G401.6 (cell line): Measurements from ENCODE around the gene ARPC5L.
"Not testable (repeated sequence)": the region's sequence is repeated elsewhere in the genome, so short reads cannot be mapped to it uniquely, and the experiment has no call there.

Experiments
- FAIRE-seq: peaks from 2 replicates; lab custom pipeline; 2012; peaks lifted over from hg19 to GRCh38; lab: Jason Lieb, UNC

Gene ARPC5L

DNA sequence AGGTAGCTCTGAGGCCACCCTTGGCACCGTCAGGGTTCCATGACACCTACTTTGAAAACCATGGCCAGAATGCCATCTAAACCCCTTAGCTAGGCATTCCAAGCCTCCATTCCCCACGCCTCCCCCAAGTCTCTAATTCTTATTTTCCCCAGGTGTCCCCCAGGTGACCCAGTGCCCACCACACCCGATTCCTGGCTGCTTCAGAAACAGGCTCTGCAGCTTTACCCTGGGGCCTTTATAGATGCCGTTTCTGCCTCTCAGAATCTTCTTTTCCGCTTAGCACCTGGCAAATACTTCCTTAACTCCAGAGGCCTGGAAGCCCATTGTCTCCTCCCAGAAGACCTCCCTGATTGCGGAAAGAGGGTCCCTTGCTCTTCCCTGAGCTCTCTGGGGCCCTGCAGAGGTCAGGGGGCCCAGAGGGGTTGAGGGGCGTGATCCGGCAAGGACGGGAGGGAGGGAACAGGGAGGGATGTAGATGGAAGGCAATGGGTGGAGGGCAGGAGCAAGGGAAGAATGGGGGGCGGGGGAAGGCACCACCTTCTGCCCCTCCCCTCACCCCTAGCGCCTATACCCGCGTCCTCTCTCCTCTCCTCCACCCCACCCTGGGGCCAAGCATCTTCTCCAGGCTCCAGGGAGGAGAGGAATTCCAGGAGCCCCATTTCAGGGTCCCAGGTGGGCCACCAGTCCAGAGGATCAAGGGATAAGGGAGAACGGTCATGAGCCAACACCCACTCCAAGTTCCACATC is 20.7 kb upstream of the ARPC5L start:
- FAIRE-seq, result no peak

DNA sequence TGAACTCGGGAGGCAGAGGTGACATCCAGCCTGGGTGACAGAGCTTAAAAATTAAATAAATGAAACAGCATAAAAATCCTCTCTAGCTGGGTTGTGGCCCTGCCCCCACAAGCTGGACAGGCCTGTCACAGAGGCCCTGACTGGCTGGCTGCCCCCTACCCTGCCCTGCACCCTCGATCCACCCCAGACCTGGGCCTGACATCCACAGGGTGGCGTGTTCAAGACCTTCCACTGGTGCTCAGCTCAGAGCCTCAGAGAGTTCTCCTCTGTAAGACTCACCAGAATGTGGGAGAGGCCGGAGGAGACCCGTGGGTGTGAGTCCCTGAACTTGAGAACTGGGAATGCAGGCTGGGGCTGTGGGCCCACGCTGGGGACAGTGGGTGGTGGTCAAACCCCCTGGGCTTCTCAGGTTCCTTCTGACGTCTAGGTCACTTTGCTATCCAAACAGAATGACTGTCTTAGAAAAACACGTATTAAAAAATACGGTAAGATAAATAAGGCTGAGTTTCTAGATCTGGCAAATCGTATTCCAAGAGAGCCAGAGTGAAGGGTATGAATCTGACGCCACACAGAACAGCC is 18.4 kb upstream of the ARPC5L start:
- FAIRE-seq, result no peak

DNA sequence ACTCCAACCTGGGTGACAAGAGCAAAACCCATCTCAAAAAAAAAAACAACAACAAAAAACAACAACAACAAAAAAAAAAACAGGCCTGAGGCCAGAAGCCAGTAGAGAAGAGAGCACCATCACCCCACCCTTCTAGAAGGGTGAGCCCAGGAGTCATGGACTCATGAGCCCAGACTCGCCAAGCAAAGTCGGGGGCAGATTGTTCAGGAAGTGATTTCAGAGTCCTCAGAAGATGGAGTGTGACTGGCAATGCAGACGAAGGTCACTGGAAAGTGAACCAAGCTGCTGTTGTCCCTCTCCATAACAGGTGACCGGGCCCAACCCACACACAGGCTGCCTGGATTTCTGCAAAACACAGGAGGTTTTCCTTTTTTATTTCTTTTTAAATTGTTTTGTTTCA is 17.6 kb upstream of the ARPC5L start:
- no peak for FAIRE-seq

DNA sequence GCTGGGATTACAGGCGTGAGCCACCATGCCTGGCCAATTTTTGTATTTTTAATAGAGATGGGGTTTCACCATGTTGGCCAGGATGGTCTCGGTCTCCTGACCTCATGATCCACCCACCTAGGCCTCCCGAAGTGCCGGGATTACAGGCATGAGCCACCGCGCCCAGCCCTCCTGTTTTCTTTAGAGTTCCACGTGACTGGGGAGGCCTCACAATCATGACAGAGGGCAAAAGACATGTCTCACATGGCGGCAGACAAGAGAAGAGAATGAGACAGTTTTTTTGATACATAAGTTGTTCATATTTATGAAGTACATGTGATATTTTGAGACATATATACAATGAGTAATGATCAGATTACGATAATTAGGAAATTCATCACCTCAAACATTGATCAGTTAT is 15.5 kb upstream of the ARPC5L start:
- FAIRE-seq, result not testable (repeated sequence)

DNA sequence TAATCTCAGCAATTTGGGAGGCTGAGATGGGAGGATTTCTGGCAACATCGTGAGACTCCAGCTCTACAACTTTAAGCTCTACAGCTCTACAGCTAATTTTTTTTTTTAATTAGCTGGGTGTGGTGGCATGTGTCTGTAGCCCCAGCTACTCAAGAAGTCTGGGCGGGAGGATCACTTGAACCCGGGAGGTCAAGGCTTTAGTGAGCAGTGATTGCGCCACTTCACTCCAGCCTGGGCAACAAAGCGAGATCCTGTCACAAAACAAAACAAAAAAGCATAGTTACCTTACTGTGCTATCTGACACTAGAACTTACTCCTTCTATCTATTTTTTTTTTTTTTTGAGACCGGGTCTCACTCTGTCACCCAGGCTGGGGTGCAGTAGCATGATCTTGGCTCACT is 15.0 kb upstream of the ARPC5L start:
- FAIRE-seq, result no peak

DNA sequence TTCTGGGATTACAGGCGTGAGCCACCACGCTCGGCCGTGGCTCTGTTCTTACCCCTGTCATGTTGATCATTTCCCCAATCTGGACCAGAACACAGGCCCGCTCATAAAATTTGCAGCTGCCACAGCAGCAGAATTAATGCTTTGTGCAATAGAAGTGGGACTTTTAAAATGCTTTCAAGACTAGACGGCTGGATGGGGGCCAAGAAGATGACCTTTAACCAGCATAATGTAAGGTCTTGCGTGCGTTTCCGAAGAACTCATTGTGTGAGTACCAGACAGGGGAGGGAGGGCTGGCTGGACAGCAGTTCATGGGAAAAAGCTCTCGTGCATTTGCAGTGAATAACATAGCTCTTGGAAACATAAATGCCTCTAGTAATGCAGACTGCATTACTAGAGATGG is 12.1 kb upstream of the ARPC5L start:
- FAIRE-seq, result no peak

DNA sequence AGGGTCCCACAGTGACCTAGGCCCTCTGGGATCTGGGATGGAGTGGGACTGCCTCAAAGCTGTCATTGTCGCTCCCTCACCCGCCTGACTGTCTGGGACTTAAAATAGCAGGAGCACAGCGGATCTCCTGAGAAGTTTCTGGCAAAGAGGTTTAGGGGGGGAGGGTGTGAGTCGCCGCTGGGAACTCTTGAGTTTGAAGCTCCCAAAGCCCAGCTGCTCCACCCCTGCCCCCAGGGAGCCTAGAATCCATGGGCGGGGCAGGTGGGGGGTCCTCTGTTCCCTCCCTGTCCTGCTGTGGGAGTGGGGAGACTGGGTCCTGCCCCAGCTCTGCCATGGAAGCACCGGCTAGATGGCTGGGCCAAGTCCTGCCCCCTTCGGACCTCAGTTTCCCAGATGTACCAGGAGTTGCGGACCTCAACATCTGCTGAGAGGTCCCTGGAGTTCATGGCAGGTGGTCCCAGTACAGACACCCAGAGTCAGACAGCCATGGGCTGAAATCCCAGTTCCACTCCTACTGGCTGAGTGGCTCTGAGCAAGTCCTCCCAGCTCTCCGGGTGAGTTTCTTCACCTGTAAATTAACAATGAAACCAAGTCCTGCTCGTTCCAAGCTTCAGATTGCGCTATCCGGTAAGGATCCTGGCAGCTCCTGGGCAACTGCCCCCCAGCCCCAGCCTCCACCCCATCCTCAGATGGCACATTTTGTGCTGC is 9.7 kb upstream of the ARPC5L start:
- no peak for FAIRE-seq

DNA sequence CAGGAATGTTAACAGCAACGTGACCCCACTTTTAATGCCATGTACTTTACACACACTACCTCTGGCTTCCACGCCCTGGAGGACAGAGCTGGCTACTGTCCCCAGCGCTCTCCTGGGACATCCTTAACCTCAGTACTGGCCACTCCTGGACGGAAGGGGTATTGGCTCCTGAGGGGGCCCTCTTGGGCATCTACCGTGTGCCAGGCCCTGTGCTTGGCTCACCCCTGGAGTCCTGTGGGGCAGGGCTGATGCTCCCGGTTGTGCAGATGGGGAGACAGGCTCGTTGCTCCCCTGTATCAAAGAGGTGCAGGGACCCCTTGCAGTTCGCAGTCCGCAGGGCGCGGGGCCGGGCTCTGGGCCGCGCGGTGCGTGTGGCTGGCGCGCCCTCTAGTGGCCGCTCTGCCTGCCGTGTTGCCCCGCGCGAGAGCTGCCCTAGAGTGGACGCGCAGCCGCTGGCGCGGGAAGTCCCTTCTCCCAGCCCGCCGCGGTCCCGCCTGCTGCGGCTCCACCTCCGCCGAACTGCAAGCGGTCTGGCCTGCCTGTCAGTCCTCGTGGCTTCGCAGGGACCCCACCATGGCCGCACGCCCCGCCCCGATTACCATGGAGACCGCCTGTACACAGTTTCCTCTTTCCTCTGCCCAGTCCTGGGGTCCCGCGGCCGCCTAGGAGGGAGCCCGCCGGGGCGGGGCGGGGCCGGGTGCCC is 8.9 kb upstream of the ARPC5L start, which contains the start of gene WDR38:
TSS of gene WDR38 (plus strand) at position 632 of the 703 bp plus-strand sequence. CDS start 72 bp downstream, outside the sequence.
- peak; percentile 31 for FAIRE-seq

DNA sequence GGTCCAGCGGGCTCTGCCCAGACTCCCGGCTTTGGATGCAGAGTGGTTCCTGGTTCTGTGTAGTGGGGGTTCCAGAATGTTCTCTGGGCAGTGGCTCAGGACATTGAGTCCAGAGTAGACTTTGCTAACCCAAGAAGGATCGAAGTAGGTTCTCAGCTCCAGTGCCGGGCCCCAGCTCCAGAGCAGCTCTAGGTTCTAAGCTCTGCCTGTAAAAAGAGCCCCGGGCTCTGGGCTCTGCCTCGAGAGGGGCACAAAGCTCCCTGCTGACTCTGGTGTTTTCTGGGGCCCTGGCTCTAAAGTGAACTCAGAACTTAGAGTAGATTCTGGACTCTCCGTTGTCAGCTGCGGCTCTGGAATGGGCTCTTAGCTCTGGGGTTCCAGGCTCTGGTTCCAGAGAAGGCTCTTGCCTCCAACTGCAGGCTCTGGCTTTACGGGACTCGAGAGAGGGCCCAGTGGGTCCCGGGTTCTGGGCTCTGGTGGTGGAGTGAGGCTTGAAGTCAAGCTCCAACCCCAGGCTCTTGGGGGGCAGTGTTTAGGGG is 8.3 kb upstream of the ARPC5L start:
- no peak for FAIRE-seq

DNA sequence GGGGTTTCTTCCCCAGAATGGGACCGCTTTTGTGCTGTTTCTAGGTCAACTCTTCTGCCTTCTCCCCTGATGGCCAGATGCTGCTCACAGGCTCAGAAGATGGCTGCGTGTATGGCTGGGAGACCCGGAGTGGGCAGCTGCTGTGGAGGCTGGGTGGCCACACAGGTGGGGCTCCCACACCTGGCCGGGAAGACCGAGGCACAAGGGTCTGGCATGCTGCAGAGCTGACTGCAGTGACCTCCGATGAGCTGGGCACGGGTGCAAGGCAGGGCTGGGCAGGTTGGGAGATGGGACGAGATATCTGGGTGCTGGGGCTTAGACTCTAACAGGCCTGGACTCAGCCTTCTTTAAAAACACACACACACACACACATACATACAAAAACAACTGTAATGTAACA is 7.8 kb upstream of the ARPC5L start:
- no peak for FAIRE-seq

DNA sequence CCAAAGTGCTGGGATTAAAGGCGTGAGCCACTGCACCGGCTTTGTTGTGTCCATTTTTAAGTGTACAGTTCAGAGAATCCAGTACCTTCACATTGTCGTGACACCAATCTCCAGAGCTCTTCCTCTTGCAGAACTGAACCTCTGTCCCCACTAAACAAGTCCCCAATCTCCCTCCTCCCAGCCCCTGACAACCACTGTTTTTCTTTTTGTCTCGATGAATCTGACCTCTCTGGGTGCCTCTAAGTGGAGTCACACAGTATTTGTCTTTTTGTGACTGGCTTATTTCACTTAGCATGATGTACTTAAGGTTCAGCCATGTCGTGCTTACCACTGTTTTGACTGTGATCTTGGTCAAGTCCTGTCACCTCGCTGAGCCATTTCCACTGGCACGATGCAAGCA is 7.1 kb upstream of the ARPC5L start:
- no peak for FAIRE-seq

DNA sequence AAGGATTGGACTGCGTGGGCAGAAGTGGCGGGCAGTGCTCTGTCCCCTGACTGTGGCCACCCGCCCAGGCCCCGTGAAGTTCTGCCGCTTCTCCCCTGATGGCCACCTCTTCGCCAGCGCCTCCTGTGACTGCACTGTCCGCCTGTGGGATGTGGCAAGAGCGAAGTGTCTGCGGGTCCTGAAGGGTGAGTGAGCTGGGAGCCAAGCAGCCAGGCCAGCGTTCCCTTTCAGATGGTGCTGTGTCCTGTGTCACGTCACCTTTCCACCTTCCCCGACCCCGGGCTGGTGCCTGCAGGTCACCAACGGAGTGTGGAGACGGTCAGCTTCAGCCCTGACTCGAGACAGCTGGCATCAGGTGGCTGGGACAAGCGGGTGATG is 6.4 kb upstream of the ARPC5L start:
- no peak for FAIRE-seq

DNA sequence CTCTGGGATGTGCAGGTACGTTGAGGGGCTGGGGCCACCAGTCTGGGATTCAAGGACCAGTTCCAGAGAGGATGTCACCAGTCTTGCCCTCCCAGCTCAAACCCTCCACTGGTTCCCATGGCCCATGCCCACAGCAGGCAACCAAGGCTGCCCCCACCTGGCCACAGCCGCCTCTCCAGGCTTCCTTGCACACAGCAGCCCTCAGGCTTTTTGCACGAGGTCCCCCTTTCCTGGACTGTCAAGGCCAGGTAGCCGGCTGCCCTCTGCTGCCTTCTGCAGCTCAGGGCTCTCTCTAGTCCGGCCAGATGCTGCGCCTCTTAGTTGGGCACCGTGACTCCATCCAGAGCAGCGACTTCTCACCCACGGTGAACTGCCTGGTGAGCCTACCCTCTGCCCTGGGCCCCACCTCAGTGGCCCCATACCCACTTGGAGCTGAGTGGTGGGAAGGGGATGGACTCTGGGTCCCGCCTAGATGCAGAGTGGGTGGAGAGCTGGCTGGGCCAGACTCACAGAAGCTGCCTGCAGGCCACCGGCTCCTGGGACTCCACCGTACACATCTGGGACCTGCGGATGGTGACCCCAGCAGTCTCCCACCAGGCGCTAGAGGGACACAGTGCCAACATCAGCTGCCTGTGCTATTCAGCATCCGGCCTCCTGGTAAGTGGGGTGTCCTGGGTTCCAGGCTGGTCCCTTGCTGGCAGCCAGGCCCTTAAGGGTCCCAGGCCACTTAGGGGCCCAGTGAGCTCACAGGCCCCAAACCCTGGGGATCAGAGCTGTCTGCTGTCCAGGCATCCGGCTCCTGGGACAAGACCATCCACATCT is 5.8 kb upstream of the ARPC5L start:
- peak; percentile 80 for FAIRE-seq

DNA sequence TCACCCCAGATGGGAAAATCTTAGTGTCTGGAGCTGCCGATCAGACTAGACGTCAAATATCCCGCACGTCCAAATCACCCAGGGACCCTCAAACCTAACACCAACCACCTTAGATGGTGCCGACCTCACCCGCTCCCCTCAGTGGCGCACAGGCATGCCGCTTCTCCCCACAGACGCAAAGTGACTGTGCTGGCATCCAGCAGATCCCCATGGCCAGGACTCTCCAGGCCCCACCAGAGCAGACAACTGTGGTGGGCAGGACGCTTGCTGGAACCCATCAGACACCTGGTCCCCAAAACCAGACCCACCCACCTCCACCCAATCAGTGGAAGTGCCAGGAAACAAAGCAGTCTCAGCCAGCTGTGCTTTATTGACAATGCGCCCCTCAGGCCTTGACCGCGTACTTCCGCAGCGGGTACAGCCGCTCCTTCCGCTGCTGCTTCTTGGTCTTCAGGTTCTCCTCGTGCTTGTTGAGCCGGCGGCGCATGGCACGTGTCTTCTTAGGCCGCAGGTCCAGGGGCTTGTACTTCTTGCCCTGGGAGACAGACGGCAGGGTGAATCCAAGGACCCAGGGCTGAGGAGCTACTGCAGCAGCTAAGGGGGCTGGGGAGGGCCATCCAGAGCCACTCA is 4.3 kb upstream of the ARPC5L start:
- no peak for FAIRE-seq

DNA sequence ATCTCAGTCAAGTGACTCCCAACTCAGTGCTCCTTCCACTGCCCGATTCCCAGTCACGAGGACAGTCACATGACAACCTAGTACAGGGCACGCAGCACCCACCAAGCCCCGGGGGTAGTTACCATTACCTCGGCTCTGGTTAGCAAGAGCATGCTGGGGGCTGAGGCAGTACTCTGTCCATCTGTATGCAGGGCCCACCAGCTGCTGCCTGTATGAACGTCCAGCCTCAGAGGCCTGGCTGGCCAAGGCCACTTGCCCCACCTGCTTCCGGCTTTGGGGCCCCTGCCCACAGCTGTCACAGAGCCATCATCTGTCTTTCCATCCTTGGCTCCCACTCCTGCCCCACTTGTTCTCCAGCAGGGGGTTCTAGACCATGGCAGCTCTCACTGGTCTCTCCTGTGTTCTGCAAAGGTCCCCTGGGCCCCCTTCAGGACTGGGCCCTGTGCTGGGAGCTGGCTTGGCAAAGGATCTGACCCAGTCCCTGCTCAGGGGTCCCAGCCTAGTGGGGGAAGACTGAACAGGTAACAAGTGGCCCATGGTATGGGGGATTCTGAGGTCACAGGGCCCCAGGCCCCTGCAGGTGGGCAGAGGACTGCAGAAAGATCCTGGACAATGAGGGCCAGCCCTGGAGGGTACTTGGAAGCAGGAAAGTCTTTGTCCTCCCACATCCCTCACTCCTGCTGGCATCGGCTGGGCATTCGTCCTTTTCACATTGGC is 3.4 kb upstream of the ARPC5L start:
- FAIRE-seq, result no peak

DNA sequence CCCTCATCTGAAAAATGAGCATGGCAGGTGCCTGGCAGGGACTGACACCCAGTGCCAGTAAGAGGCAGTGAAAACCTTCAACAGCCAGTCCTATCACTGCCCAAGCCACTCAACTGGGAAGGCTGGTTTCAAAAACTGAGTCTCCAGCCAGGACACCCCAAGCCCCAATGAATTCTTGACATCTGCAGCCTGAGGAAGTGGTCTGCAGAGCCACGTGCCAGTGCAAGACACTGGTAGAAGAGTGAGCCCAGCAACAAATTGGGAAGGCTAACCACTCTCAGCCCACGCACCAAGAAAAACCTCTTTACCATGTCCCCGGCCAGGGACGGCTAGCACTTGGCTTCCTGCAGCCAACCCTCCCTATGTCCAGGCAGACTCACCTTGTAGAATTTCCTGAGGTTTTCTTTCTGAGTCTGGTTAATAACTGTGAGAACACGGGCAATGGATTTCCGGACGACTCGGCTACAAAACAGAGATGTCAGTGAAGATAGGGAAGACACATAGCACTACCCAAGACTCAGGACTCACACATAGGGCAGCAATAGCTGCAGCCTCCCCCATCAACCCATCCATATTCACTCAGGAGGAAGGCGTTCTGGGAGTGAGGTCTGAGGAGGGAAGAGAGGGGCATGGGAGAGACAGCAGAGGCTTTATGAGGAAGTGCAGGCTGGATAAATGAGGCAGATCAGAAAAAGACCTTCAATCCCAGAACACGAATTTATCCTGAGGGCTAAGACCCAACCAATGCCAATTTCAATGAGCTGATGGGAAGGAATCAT is 1.9 kb upstream of the ARPC5L start:
- FAIRE-seq, result no peak

DNA sequence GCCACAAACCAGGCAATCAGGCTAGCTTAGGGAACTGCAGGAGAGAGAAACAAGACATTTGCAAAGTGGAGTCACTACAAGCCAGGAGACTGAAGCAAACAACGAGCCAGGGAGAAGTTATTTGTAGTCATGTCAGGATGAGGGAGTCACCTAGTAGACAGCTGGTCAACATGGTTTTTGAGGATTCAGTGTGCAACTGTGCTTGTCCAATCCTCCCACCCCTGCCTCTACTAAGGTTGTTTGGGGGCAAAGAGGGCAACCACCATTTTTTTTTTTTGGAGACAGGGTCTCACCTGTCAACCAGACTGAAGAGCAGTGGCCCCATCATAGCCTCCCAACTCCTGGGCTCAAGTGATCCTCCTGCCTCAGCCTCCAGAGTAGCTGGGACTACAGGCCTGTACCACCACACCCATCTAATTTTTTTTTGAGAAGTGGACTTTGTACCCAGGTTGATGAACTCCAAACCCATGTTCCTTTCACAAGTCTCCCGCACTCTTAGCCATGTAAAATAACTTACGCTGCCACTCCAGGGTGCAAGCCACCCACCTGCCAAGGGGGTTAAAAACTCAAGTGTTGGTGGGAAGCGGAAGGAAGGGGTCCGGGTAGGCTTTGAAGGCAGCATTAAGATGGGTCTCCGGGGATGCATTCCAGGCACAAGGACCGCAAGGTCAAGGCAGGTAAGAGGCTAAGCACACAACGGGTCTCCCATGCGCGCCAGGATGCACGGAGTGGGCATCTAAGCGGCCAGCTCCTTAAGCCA is 1.2 kb upstream of the ARPC5L start:
- no peak for FAIRE-seq

DNA sequence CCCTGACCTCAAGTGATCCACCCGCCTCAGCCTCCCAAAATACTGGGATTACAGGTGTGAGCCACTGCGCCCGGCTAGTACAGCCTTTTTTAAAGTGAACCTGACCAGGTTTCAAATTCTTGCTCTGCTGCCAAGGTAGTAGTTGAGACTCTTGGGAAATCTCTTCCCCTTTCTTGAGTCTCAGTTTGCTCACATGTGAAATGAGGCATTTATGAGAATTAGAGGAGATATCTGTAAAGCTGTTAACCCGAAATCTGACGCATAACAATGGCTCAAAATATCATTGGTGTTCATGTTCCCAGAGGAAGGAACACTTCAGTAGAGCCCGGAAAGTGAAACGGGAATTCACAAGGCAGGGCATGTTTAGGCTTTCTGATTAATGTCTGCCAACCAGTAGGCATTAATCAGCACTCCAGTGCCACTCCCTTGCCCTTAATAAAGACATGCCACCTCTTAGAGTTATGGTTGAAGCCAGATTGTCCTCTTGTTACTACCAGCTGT is 1.5 kb downstream of the ARPC5L start:
- FAIRE-seq, result no peak
